HG02759 (cell line): ENCODE measurements around the gene DPP10.

Experiments
- ATAC-seq: cut with Tn5 transposase; IDR thresholded peaks from one replicate; pipeline ENCODE4 v1.9.1; 2021; ENCODE audit warnings: mild to moderate bottlenecking, moderate library complexity; ENCODE audit not compliant: unreplicated experiment

Gene DPP10

DNA sequence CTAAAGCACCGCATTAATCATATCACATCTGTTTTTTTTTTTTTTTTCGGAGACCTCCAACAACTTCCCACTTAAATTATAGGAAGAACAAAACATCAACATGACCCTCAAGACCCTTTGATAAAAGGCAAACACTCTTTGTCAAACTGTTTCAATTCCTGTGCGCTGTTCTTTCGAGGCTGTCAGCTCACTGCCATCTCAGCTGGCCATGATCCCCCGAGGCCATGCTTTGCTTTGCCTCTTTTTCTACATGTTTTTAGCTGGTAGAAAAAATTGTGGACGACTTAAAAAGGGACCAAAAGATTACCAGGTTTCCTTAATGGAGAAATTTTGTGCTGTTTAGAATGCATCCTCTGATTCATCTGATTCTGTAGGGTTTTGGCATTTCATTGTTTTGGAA lies 138.2 kb downstream of the DPP10 start:
- no peak for ATAC-seq

DNA sequence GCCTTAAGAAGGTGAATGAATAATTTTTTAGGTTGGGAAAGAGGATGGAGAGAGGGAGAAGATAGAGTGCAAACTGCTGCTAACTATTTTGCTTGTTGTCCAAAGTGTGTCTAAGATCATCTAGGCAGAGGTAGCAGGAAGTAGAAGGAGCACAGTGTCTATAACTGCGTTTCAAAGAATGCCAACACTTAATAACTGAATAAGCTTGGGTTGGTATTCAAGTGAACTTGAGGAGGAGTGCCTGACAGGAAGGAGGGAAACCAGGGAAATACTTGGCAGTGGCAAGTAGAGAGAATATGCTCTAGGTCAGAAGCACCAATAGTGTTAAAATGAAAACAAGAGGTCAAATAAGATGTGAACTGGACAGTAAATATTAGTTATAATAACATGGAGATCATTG lies 155.9 kb downstream of the DPP10 start:
- ATAC-seq = no peak

GRCh38 chr2:114609203-114609602 lies 166.8 kb downstream of the DPP10 start:
- no peak for ATAC-seq

GRCh38 chr2:114609801-114610200 lies 167.4 kb downstream of the DPP10 start:
- ATAC-seq = no peak

DNA sequence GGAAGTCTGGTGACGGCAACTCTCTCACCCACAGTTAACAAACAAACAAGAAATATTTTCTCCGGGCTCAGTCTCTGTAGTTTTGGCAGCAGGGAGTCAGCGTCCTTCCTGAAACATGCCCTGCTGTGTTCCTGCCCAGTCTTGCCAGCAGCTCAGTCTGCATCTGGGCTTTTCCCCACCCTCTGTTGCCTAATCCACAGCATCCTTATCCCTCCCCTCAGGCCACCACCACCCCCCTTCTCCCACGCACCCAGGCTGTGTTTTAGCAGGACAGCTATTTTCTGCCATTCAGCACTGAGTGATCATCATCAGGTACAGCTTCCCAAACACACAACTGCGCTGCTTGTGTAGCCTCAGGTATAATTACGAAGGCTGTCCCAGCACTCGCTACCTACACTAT lies 168.2 kb downstream of the DPP10 start:
- ATAC-seq = no peak

GRCh38 chr2:114614592-114614991 lies 172.2 kb downstream of the DPP10 start:
- ATAC-seq = no peak

DNA sequence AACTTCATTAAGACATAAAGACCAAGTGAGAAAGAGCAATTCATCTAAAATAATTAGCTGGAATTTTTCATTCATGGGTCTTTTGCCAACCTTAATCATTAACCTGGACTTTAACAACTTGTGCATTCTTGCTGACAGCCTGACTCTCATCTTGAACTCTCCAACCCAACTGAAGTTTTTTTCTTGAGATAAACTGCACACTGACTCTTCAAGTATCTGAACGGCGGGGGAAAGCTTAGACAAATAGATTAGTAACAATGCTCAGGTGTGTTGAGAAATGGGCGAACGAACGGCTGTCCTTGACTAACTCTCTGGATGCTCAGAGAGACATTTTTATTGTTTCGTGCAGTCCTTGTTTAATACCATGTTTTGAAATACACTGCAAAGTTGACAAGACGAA lies 186.0 kb downstream of the DPP10 start:
- no peak for ATAC-seq

DNA sequence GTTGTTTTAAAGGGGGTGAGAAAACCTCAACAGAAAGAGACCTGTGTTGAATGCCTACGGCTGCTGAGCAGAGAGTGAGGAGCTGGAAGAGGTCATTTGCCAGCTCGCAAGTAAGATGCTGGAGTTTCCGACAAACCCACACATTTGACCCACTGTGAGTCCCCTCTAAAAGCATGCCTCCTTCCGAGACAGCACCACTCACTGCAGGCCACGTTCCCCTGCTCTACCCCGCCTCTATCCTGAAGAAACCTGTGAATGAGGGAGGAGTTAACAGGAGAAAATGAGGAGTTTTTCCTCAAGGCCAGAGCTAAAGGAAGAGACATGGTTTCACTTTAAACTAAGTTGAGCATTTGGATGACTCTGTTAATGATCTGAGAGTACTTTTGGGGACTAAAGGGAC lies 188.7 kb downstream of the DPP10 start:
- no peak for ATAC-seq

DNA sequence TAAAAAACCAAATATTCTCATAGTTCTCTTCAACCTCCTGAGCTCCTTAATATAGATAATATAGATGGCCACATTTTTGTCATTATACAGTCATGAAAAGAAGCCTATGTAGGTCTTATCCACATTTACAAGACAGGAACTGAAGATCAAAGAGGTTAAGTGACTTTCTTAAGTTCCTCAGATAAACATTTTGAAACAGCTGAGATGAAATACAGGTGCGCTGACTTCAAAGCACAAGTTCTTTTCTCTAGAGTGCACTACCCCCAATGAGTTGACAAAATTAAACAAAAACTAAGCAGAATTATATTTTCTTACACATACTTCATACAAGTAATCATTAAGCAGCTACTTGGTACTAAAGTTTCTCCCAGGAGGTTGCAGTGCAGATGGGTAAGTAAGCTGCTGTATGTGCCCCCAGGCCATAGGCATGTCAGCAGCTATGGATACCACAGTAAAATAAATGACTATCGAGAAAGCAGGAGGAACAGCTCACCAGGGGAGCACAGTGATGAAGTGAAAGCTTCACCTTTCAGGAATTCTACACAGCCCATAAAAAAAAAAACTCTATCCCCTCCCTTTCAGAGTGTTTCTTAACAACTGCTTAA lies 199.8 kb downstream of the DPP10 start:
- ATAC-seq = no peak

DNA sequence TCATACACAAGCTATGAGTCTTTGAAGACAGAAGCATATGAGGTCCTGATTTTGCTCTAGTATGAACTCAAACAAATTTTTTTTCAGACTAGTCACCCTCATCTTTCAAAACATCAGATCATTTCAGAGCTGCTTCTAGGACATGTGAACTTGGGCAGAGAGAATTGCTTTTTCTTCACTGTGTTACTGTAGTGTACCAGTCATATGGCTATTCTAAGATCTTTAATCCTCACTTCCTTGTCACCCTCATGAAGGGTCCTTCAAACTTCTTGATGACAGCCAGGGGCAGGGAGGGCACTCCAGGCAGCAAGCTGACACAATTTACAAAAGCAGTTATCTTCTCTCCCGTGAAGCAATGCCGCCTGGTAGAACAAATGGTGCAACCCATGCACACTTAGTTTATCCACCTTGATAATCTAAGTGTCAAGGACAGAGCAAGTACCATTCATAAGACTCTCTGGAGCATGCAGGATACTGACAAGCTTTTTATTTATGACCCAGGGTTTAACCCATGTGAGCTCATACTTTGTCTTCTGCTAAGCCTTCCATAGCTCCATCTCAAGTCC lies 200.6 kb downstream of the DPP10 start:
- ATAC-seq = no peak

DNA sequence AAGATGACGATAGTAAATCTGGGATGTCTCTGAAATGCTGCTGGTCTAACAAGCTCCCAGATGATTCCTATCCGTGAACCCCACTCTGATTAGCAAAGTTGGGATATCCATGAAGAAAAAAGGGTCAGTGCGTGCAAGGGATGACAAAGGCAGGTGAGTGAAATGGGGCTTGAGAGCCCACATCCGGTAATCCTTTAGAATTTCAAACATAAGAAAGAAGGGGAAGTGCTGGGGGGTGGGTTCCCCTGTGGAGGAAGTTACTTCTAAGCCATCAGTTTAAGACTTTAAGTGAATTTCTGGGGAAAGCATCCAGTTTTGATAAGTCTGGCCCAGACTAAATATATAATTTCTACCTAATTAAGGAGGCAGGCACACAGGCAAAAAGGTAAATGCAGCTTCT lies 209.5 kb downstream of the DPP10 start:
- ATAC-seq = no peak

GRCh38 chr2:114659880-114660279 lies 217.4 kb downstream of the DPP10 start:
- no peak for ATAC-seq

DNA sequence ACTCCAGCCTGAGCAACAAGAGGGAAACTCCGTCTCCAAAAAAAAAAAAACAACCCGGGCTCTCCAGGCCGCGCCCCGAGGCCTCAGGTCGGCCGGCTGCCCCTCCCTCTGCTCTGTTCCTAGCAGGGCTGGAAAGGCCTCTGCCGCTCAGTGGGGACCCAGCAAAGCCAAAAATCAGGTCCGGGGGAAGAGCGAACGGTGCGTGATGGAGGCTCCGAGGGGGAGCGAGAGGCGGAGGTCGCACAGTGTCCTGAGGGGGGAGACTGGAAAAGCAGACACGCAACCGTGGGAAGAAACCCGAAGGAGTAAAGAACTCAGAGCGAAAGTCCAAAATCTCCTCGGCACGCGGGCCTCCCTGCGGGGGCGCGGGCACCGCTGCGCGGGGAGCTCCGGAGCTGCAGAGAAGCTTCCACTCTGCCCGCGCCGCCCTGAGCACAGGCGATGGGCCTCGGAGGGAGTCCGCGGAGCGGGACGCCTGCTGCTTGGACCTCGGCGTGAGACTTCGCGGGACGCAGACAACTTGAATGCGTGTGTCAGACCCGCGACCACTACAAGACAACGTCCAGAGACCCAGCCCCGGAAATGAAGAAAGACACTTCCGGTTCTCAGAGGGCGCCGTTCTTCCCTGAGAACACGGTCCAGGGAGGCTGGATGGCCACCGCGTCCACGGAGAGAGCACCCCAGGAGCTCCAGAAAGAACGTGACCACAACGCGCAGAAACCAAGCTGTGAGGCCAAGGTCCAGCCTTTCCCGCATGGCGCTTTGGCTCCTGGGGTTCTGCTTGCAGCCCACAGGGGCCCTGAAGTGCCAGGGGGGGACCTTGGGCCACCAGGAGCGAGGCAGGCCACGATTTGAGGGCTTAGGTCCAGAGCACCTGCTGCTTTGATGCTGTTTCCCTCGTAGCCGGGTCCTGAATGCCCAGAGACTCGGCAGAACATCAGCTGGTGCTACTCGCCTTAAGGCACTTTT lies 219.8 kb downstream of the DPP10 start:
- no peak for ATAC-seq

GRCh38 chr2:114668415-114668814 lies 226.0 kb downstream of the DPP10 start:
- ATAC-seq = no peak

DNA sequence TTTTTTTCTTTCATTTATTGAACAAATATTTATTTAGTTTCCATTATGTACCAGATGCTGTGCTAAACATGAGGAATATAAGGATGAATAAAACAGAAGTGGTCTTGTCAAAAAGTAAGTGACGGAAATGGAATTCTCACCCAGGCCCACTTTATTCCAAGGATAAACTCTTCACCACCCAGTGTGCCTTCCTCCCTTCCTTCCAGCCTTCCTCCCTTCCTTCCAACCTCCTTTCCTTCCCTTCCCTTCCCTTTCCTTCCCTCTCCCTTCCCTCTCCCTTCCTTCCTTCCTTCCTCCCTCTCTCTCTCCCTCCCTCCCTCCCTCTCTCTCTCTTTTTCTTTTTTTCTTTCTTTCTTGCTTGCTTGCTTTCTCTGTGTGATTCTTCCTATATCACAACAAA lies 240.8 kb downstream of the DPP10 start:
- ATAC-seq = no peak

- no peak for ATAC-seq
Measured at GRCh38 chr2:114684403-114684802, 242.0 kb downstream of the DPP10 start.

DNA sequence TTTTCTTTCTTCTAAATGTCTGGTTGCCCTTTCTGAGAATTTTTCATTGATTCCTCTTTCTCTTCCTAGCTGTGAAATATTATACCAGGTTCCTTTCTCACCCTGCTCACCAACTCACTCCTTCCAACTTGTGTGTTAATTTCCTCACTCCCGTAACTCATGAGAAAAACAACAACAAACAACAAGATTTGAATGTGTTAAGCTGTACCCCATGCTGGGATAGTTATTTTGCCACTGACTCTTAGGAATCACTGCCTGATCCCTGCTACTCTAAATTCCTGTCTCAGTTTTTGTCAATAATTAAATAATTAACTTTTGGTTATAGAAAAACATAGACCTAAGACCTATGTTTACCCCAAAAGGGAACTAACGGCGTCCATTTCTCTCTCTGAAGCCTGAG lies 242.7 kb downstream of the DPP10 start:
- ATAC-seq = no peak

GRCh38 chr2:114688241-114688640 lies 245.8 kb downstream of the DPP10 start:
- no peak for ATAC-seq

DNA sequence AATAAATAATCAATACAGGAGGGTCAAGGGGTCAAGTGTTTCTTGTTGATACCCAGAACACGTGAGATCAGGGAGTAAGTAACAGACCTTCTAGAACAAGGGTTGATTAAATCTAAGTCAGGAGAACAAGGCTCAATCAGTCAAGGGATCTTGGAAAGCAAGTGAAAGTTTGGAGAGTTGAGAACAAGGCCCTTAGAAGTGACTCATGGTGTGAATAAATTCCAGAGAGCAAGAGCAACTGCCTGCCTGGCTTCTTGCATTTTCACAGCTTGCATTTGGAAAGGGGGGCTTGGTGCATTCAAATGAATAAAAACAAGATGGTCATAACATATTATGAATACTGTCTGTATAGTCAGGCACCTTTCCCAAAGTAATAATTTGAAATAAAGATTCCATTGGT lies 256.1 kb downstream of the DPP10 start:
- ATAC-seq = no peak

DNA sequence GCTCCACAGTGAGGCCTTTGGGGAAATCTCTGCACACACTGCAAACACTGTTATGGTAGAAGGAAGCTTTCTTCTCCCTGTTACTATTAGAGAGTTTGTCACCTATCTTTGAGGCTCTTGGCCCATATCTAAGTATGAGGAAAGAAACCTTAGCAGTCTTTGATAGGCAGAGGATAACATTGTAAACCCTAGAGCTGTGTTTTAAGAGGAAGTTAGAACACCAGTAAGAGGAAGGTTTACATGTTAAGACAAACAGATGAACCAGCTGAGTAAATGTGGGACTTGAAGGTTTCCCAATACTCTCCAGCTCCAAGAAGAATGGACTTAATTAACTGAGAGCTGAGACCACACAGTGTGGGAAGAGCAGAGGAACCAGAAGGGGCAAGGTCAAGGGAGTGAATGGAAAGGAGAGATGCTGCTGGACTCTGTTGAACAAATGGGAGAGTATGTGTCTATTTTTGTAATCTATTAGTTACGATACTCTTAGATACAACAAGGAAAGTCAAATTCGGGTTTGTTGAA lies 257.0 kb downstream of the DPP10 start:
- no peak for ATAC-seq

- no peak for ATAC-seq
Measured at GRCh38 chr2:114700440-114700839, 258.0 kb downstream of the DPP10 start.
